ENCODE results near the gene RGS7BP. TPM values are rescaled to one million over a fixed set of nuclear protein-coding genes. Genes with fewer than 3 reads are reported as not detected.
"Not testable (repeated sequence)": the region's sequence is repeated elsewhere in the genome, so short reads cannot be mapped to it uniquely, and the experiment has no call there.

RGS7BP gene
- total RNA-seq, 1 experiment from 2014 or later = 3.1 TPM

- ChIA-PET POLR2A (ENCODE audit: low non-redundant PET) (no interaction called here), CTCF (no interaction called here)
- intact Hi-C loops (cut with micrococcal nuclease; ENCODE audit: unreplicated experiment) = no loop called here
- Histone ChIP-seq H3K27ac (ENCODE audit: low read depth, low read length, poor library complexity, severe bottlenecking) (no peak overlapping the region), H3K4me3 (ENCODE audit: low read depth, low read length, poor library complexity, severe bottlenecking) (no peak overlapping the region), H3K4me1 (ENCODE audit: insufficient read depth, low read length, poor library complexity, severe bottlenecking) (no peaks in the 10 kb centered on the region), H3K27me3 (replicated peaks; ENCODE audit: insufficient read depth, low read depth, low read length, poor library complexity) (peaks cover 48% of the 10 kb centered on the region), H3K36me3 (ENCODE audit: insufficient read depth, low read length, poor library complexity, severe bottlenecking) (no peaks in the 10 kb centered on the region), H3K9me3 (ENCODE audit: low read depth, low read length, poor library complexity, severe bottlenecking) (no peaks in the 10 kb centered on the region)
- DNase-seq (ENCODE audit: low spot score) = no peak
- BruUV-seq (replicated peaks) = no TSS peak
- TF ChIP-seq EZH2 (IDR thresholded peaks at IDR 0.05; ENCODE audit: borderline replicate concordance, low read depth, low read length, poor library complexity, severe bottlenecking) (no peak), CTCF (conservative IDR thresholded peaks at IDR 0.05; ENCODE audit: low read depth, low read length) (no peak)
Observed at GRCh38 chr5:64534033-64534432, 28.2 kb downstream of the RGS7BP start.

- POLR2A ChIA-PET (ENCODE audit: low non-redundant PET) = no interaction called here
Observed at GRCh38 chr5:64557911-64558310, 52.1 kb downstream of the RGS7BP start.

GRCh38 chr5:64558641-64559040, 52.8 kb downstream of the RGS7BP start:
- POLR2A ChIA-PET (ENCODE audit: low non-redundant PET) = not testable (repeated sequence)
- peaks cover 19% of the 10 kb centered on the region for H3K27me3 ChIP-seq (replicated peaks; ENCODE audit: insufficient read depth, low read depth, low read length, poor library complexity)

More at GRCh38 chr5:64557911-64558310, 52.1 kb downstream of the RGS7BP start:
- Histone ChIP-seq H3K4me3 (ENCODE audit: low read depth, low read length, poor library complexity, severe bottlenecking) (no peak overlapping the region), H3K36me3 (ENCODE audit: insufficient read depth, low read length, poor library complexity, severe bottlenecking) (no peaks in the 10 kb centered on the region), H3K27ac (ENCODE audit: low read depth, low read length, poor library complexity, severe bottlenecking) (no peak overlapping the region), H3K27me3 (replicated peaks; ENCODE audit: insufficient read depth, low read depth, low read length, poor library complexity) (peaks cover 19% of the 10 kb centered on the region), H3K4me1 (ENCODE audit: insufficient read depth, low read length, poor library complexity, severe bottlenecking) (no peaks in the 10 kb centered on the region), H3K9me3 (ENCODE audit: low read depth, low read length, poor library complexity, severe bottlenecking) (no peaks in the 10 kb centered on the region)
- intact Hi-C loops (cut with micrococcal nuclease; ENCODE audit: unreplicated experiment) = no loop called here
- DNase-seq (ENCODE audit: low spot score) = no peak
- BruUV-seq (replicated peaks) = no TSS peak
- CTCF ChIA-PET = interaction anchor here (0.6 kb wide), 1 partner anchor 391 kb away, joined by 3 read pairs; no protein-coding TSS in a partner anchor
- no peak for TF ChIP-seq EZH2 (IDR thresholded peaks at IDR 0.05; ENCODE audit: borderline replicate concordance, low read depth, low read length, poor library complexity, severe bottlenecking)
- TF ChIP-seq CTCF (conservative IDR thresholded peaks at IDR 0.05; ENCODE audit: low read depth, low read length) = no peak

GRCh38 chr5:64566310-64566916, 60.6 kb downstream of the RGS7BP start:
- no peaks in the 10 kb centered on the region for H3K4me1 ChIP-seq (ENCODE audit: insufficient read depth, low read length, poor library complexity, severe bottlenecking)
- H3K4me3 ChIP-seq (ENCODE audit: low read depth, low read length, poor library complexity, severe bottlenecking) = no peak overlapping the region
- TF ChIP-seq CTCF (conservative IDR thresholded peaks at IDR 0.05; ENCODE audit: low read depth, low read length) (no peak), EZH2 (IDR thresholded peaks at IDR 0.05; ENCODE audit: borderline replicate concordance, low read depth, low read length, poor library complexity, severe bottlenecking) (no peak)
- DNase-seq (ENCODE audit: low spot score) = no peak
- intact Hi-C loops (cut with micrococcal nuclease; ENCODE audit: unreplicated experiment) = no loop called here
- BruUV-seq (replicated peaks) = no TSS peak
- CTCF ChIA-PET = no interaction called here
- POLR2A ChIA-PET (ENCODE audit: low non-redundant PET) = no interaction called here
- no peaks in the 10 kb centered on the region for H3K36me3 ChIP-seq (ENCODE audit: insufficient read depth, low read length, poor library complexity, severe bottlenecking)
- H3K27ac ChIP-seq (ENCODE audit: low read depth, low read length, poor library complexity, severe bottlenecking) = no peak overlapping the region
- H3K27me3 ChIP-seq (replicated peaks; ENCODE audit: insufficient read depth, low read depth, low read length, poor library complexity) = peaks cover 5% of the 10 kb centered on the region
- H3K9me3 ChIP-seq (ENCODE audit: low read depth, low read length, poor library complexity, severe bottlenecking) = no peaks in the 10 kb centered on the region

More at GRCh38 chr5:64558641-64559040, 52.8 kb downstream of the RGS7BP start:
- BruUV-seq (replicated peaks); CTCF ChIA-PET; DNase-seq (ENCODE audit: low spot score); H3K27ac ChIP-seq (ENCODE audit: low read depth, low read length, poor library complexity, severe bottlenecking); H3K4me1 ChIP-seq (ENCODE audit: insufficient read depth, low read length, poor library complexity, severe bottlenecking); intact Hi-C loops (cut with micrococcal nuclease; ENCODE audit: unreplicated experiment); H3K36me3 ChIP-seq (ENCODE audit: insufficient read depth, low read length, poor library complexity, severe bottlenecking); H3K4me3 ChIP-seq (ENCODE audit: low read depth, low read length, poor library complexity, severe bottlenecking); H3K9me3 ChIP-seq (ENCODE audit: low read depth, low read length, poor library complexity, severe bottlenecking): not testable (repeated sequence)

Data from A673 (cell line).